HEK293 (cell line): ENCODE measurements around the gene NCK1.

Source experiments
- CTCF ChIA-PET: fragments of 350-600 bp; formaldehyde crosslinking; extraction: SDS; loops from one replicate; lab custom pipeline; 2021; ENCODE audit warnings: antibody characterized with exemption; lab: Yijun Ruan, JAX
- POLR2A ChIA-PET: fragments of 300-600 bp; formaldehyde crosslinking; extraction: SDS; loops from one replicate; lab custom pipeline; 2020; ENCODE audit warnings: antibody characterized with exemption, inconsistent platforms; lab: Yijun Ruan, JAX
- H3K27ac ChIP-seq: fragments of 200-500 bp; sonication (Bioruptor generic); 2 replicates; pipeline ENCODE4 v1.5.1; 2014; ENCODE audit warnings: low read depth, low read length, control low read depth, inconsistent platforms; ENCODE audit errors: extremely low read depth
- H3K36me3 ChIP-seq, 2 experiments: fragments of 200-500 bp in 1 of 2; sonication (Bioruptor generic) in 1 of 2; 1 replicate in 1 of 2; 2 replicates in 1 of 2; pipeline ENCODE4 v1.5.1; 2014 to 2017; ENCODE audit warnings: inconsistent platforms in 2 of 2, low read length in 2 of 2; ENCODE audit not compliant: control insufficient read depth in 2 of 2, insufficient read depth in 1 of 2
- H3K4me1 ChIP-seq: fragments of 200-500 bp; sonication (Bioruptor generic); 2 replicates; pipeline ENCODE4 v1.5.1; 2014; ENCODE audit warnings: mild to moderate bottlenecking, low read length, inconsistent platforms; ENCODE audit not compliant: control insufficient read depth, insufficient read depth
- H3K4me3 ChIP-seq: 2 replicates; pipeline ENCODE4 v1.5.1; 2011; ENCODE audit warnings: low read depth, mild to moderate bottlenecking, control low read depth, low read length, moderate library complexity
- H3K9me3 ChIP-seq: fragments of 200-500 bp; sonication (Bioruptor generic); 2 replicates; pipeline ENCODE4 v1.5.1; 2014; ENCODE audit warnings: low read depth, low read length, inconsistent platforms; ENCODE audit not compliant: control insufficient read depth, insufficient read depth
- HOXD13 ChIP-seq: sonication (generic); formaldehyde crosslinking; IDR thresholded peaks from 2 replicates; pipeline ENCODE4 v1.8.0; 2022; ENCODE audit warnings: missing genetic modification reagents, borderline replicate concordance
- KLF7 ChIP-seq: fragments of 450-650 bp; formaldehyde crosslinking; IDR thresholded peaks from 2 replicates; pipeline ENCODE4 v1.5.1; 2016; ENCODE audit warnings: missing biosample characterization, missing genetic modification characterization, borderline replicate concordance
- SETDB1 ChIP-seq: IDR thresholded peaks from one replicate; pipeline ENCODE4 v1.6.1; 2017; ENCODE audit warnings: mild to moderate bottlenecking, low read length, moderate library complexity, mixed read lengths; ENCODE audit not compliant: insufficient read length
- YY2 ChIP-seq: fragments of 450-650 bp; formaldehyde crosslinking; IDR thresholded peaks from 2 replicates; pipeline ENCODE4 v1.5.1; 2016; ENCODE audit warnings: missing biosample characterization, missing genetic modification characterization
- ZBTB21 ChIP-seq: fragments of 450-650 bp; formaldehyde crosslinking; IDR thresholded peaks from 2 replicates; pipeline ENCODE4 v1.5.1; 2017; ENCODE audit warnings: missing biosample characterization, missing genetic modification characterization
- ZFHX2 ChIP-seq: fragments of 450-650 bp; formaldehyde crosslinking; conservative IDR thresholded peaks from 2 replicates; pipeline ENCODE4 v1.5.1; 2016; ENCODE audit warnings: missing biosample characterization, missing genetic modification characterization
- ZFP37 ChIP-seq: fragments of 450-650 bp; formaldehyde crosslinking; IDR thresholded peaks from 2 replicates; pipeline ENCODE4 v1.5.1; 2016; ENCODE audit warnings: missing biosample characterization, missing genetic modification characterization
- ZNF184 ChIP-seq: fragments of 450-650 bp; IDR thresholded peaks from 2 replicates; pipeline ENCODE4 v1.5.1; 2018; ENCODE audit warnings: missing biosample characterization, mild to moderate bottlenecking, missing genetic modification characterization
- ZNF404 ChIP-seq: fragments of 450-650 bp; formaldehyde crosslinking; IDR thresholded peaks from 2 replicates; pipeline ENCODE4 v1.5.1; 2017; ENCODE audit warnings: missing biosample characterization, missing genetic modification characterization
- ZNF416 ChIP-seq: fragments of 450-650 bp; formaldehyde crosslinking; IDR thresholded peaks from 2 replicates; pipeline ENCODE4 v1.5.1; 2016; ENCODE audit warnings: missing biosample characterization, missing genetic modification characterization
- ZNF571 ChIP-seq: fragments of 450-650 bp; formaldehyde crosslinking; IDR thresholded peaks from 2 replicates; pipeline ENCODE4 v1.5.0; 2017; ENCODE audit warnings: missing biosample characterization, missing genetic modification characterization
- ZNF585B ChIP-seq: fragments of 450-650 bp; formaldehyde crosslinking; IDR thresholded peaks from 2 replicates; pipeline ENCODE4 v1.5.1; 2016; ENCODE audit warnings: missing biosample characterization, missing genetic modification characterization
- ZNF654 ChIP-seq: fragments of 450-650 bp; formaldehyde crosslinking; IDR thresholded peaks from 2 replicates; pipeline ENCODE4 v1.5.1; 2016; ENCODE audit warnings: low read depth, missing biosample characterization, missing genetic modification characterization
- ZNF76 ChIP-seq: fragments of 450-650 bp; formaldehyde crosslinking; IDR thresholded peaks from 2 replicates; pipeline ENCODE4; 2016; ENCODE audit warnings: low read depth, missing biosample characterization, missing genetic modification characterization, borderline replicate concordance
- ZNF785 ChIP-seq: fragments of 450-650 bp; formaldehyde crosslinking; IDR thresholded peaks from 2 replicates; pipeline ENCODE4 v1.5.1; 2016; ENCODE audit warnings: missing biosample characterization, missing genetic modification characterization
- TF ChIP-seq, protein P1 (sequence below): IDR thresholded peaks from 2 replicates; pipeline ENCODE4 v1.6.1; 2011; ENCODE audit warnings: mild to moderate bottlenecking, low read depth, low read length, borderline replicate concordance
- TF ChIP-seq, protein P2 (sequence below): fragments of 450-650 bp; formaldehyde crosslinking; IDR thresholded peaks from 2 replicates; pipeline ENCODE4 v1.5.1; 2016; ENCODE audit warnings: missing biosample characterization, missing genetic modification characterization
- TF ChIP-seq, protein P3 (sequence below): fragments of 450-650 bp; formaldehyde crosslinking; IDR thresholded peaks from 2 replicates; pipeline ENCODE4 v1.5.1; 2016; ENCODE audit warnings: missing biosample characterization, missing genetic modification characterization
- TF ChIP-seq, protein P4 (sequence below): fragments of 450-650 bp; formaldehyde crosslinking; IDR thresholded peaks from 2 replicates; pipeline ENCODE4 v1.5.1; 2017; ENCODE audit warnings: missing biosample characterization, missing genetic modification characterization

Gene NCK1

DNA sequence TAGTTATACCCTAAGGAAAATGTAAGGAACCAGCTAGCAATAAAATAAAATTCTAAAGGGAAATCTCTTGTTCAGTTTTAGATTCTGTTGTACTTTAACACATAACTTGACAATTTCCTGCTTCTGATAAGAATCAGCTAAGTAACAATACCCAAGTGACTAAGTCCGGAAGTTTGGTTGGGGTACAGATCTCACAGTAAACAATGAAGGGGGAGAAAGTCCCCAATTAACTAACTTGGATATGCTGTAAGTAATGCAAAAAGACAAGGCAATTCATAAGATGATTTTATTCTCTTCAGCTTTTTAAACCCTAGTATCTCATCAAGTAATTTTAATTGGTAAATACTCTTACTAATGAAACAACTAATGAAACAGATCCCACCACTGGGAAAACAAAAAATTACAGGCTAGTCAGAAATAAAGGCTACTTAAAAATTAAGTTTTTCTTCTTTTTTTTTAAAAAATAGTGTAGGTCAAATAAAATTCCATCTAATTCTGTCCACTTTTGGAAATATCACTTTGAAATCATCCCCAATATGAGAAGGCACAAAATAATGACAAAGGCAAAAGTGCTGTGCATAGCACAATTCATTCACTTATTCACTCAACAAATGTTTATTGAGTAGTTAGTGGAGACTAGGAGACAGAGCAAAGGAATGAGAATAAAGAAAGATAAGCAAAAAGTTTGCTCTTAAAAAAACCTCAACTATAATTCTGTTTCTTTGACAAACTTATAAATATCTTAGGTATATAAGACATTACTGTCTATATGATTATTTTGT lies 58.0 kb downstream of the NCK1 start:
- Histone ChIP-seq H3K27ac (no peak overlapping the region), H3K4me3 (no peak overlapping the region), H3K9me3 (no peaks in the 10 kb centered on the region), H3K4me1 (no peaks in the 10 kb centered on the region), H3K36me3 (no peaks in the 10 kb centered on the region)
- ChIA-PET POLR2A (interaction anchor here (0.6 kb wide), 1 partner anchor 59 kb away, joined by 8 read pairs; no protein-coding TSS in a partner anchor), CTCF (no interaction called here)
- no peak for TF ChIP-seq ZFHX2 (tag by site-specific recombination)
- TF ChIP-seq YY2 (tag by site-specific recombination): no peak
- TF ChIP-seq ZNF184: no peak
- TF ChIP-seq ZNF654 (tag by site-specific recombination): no peak
- no peak for TF ChIP-seq ZNF76 (tag by site-specific recombination)
- no peak for TF ChIP-seq ZBTB21 (tag by site-specific recombination)
- no peak for TF ChIP-seq ZNF571 (tag by site-specific recombination)

DNA sequence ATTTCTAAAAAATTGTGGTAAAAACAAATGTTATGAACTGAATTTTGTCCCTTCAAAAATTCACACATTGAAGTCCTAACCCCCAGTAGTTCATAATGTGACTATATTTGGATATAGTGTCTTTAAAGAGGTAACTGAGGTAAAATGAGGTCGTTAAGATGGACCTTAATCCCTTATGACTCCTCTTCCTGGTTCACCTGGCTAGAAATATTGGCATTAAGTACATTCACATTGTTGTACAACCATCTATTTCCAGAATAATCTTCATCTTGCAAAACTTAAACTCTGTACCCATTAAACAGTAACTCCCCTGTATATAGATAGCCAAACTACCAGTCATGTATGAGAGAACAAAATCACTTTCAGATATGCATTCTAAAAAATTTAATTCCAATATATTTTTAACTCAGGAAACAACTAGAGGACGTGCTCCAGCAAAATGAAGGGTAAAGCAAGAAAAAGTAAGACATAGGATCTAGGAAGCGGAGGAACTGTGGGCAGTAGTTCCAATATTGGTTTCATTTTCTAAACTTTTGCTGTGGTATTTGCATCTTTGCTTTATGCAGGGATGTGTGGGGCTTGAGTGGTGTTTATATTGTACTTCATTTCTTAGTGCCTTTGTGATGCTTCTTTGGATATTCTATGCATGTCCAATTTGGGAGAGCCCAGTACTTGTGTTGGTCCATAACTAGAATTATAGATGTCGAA lies 59.0 kb downstream of the NCK1 start:
- Histone ChIP-seq H3K36me3 (no peaks in the 10 kb centered on the region), H3K27ac (no peak overlapping the region), H3K4me1 (no peaks in the 10 kb centered on the region), H3K9me3 (no peaks in the 10 kb centered on the region), H3K4me3 (no peak overlapping the region)
- TF ChIP-seq KLF7: no peak
- TF ChIP-seq SETDB1: peak; percentile 84
- ChIA-PET CTCF (no interaction called here), POLR2A (no interaction called here)

DNA sequence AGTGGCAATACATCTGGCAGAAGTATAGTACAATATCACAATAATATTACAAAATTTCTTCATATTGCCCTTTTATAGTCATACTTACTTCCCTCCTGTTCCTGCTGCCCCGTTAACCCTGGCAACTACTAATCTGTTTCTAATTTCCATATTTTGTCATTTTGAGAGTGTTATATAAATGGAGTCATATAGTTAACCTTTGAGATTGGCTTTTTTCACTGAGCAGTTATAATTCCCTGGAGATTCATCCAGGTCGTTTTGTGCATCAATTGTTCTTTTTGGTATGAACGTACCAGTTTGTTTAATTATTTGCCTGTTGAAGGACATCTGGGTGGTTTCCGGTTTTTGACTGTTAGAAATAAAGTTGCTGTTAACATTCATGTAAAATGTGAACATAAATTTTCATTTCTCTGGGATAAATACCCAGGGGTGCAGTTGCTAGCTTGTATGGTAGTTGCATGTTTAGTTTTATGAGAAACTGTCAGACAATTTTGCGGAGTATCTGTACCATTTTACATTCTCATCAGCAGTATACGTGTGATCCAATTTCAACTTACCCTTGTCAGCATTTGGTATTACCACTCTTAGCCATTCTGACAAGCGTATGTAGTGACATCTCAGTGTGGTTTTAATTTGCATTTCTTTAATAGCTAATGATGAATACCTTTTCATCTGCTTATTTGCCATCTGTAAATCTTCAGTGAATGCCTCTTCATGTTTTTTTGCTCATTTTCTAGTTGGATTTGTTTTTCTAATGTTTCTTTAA lies 63.6 kb downstream of the NCK1 start:
- Histone ChIP-seq H3K4me1 (peaks cover 3% of the 10 kb centered on the region; the same call in 1 of the 2 replicates), H3K4me3 (no peak overlapping the region), H3K9me3 (no peaks in the 10 kb centered on the region), H3K36me3 (peaks cover 0 to 6% of the 10 kb centered on the region in 2 experiments; a peak in 1 of 3 replicates), H3K27ac (no peak overlapping the region)
- CTCF ChIA-PET: no interaction called here
- POLR2A ChIA-PET: no interaction called here
- TF ChIP-seq ZFHX2 (tag by site-specific recombination) (no peak), ZNF416 (no peak), ZNF404 (no peak), KLF7 (no peak), ZFP37 (tag by site-specific recombination) (no peak), ZBTB21 (tag by site-specific recombination) (no peak), ZNF785 (tag by site-specific recombination) (no peak), ZNF585B (no peak), HOXD13 (CRISPR knock-in tag) (no peak)
- TF ChIP-seq, protein P1, sequence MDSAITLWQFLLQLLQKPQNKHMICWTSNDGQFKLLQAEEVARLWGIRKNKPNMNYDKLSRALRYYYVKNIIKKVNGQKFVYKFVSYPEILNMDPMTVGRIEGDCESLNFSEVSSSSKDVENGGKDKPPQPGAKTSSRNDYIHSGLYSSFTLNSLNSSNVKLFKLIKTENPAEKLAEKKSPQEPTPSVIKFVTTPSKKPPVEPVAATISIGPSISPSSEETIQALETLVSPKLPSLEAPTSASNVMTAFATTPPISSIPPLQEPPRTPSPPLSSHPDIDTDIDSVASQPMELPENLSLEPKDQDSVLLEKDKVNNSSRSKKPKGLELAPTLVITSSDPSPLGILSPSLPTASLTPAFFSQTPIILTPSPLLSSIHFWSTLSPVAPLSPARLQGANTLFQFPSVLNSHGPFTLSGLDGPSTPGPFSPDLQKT: no peak
- TF ChIP-seq, protein P2, sequence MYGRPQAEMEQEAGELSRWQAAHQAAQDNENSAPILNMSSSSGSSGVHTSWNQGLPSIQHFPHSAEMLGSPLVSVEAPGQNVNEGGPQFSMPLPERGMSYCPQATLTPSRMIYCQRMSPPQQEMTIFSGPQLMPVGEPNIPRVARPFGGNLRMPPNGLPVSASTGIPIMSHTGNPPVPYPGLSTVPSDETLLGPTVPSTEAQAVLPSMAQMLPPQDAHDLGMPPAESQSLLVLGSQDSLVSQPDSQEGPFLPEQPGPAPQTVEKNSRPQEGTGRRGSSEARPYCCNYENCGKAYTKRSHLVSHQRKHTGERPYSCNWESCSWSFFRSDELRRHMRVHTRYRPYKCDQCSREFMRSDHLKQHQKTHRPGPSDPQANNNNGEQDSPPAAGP (tag by site-specific recombination): no peak
- TF ChIP-seq, protein P3, sequence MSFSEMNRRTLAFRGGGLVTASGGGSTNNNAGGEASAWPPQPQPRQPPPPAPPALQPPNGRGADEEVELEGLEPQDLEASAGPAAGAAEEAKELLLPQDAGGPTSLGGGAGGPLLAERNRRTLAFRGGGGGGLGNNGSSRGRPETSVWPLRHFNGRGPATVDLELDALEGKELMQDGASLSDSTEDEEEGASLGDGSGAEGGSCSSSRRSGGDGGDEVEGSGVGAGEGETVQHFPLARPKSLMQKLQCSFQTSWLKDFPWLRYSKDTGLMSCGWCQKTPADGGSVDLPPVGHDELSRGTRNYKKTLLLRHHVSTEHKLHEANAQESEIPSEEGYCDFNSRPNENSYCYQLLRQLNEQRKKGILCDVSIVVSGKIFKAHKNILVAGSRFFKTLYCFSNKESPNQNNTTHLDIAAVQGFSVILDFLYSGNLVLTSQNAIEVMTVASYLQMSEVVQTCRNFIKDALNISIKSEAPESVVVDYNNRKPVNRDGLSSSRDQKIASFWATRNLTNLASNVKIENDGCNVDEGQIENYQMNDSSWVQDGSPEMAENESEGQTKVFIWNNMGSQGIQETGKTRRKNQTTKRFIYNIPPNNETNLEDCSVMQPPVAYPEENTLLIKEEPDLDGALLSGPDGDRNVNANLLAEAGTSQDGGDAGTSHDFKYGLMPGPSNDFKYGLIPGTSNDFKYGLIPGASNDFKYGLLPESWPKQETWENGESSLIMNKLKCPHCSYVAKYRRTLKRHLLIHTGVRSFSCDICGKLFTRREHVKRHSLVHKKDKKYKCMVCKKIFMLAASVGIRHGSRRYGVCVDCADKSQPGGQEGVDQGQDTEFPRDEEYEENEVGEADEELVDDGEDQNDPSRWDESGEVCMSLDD (tag by site-specific recombination): no peak
- TF ChIP-seq, protein P4, sequence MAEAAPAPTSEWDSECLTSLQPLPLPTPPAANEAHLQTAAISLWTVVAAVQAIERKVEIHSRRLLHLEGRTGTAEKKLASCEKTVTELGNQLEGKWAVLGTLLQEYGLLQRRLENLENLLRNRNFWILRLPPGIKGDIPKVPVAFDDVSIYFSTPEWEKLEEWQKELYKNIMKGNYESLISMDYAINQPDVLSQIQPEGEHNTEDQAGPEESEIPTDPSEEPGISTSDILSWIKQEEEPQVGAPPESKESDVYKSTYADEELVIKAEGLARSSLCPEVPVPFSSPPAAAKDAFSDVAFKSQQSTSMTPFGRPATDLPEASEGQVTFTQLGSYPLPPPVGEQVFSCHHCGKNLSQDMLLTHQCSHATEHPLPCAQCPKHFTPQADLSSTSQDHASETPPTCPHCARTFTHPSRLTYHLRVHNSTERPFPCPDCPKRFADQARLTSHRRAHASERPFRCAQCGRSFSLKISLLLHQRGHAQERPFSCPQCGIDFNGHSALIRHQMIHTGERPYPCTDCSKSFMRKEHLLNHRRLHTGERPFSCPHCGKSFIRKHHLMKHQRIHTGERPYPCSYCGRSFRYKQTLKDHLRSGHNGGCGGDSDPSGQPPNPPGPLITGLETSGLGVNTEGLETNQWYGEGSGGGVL (tag by site-specific recombination): no peak
